GM18858 (cell line): ENCODE measurements around the gene TKT.
A peak's percentile ranks its signal among the peaks of the same experiment; 100 is the strongest.
"Not testable (repeated sequence)": the region's sequence is repeated elsewhere in the genome, so short reads cannot be mapped to it uniquely, and the experiment has no call there.

Source experiments
- ATAC-seq: cut with Tn5 transposase; IDR thresholded peaks from one replicate; pipeline ENCODE4 v1.9.1; 2021; ENCODE audit not compliant: unreplicated experiment

TKT gene

DNA sequence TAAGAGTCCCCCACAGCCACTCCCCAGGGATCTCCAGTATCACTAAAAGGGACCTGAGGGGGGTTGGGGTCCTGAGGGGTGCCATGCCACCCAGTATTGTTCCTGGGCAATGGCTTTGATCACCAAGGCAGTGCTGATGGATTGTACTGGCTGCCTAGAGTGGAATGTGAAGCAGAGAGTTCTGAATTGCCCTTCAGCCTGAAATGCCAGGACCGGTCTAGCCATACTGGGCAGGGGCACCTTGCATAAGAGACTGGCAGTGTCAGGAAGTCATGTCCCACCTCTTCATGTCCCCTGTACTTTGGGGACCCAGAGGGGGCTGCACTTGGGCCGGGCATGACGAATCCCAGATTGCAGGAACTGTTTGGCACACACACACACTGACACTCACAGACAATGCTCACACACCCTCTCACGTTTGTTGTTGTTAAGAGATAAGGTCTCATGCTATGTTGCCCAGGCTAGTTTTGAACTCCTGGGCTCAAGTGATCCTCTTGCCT is 4.5 kb upstream of the TKT start:
- ATAC-seq = no peak

DNA sequence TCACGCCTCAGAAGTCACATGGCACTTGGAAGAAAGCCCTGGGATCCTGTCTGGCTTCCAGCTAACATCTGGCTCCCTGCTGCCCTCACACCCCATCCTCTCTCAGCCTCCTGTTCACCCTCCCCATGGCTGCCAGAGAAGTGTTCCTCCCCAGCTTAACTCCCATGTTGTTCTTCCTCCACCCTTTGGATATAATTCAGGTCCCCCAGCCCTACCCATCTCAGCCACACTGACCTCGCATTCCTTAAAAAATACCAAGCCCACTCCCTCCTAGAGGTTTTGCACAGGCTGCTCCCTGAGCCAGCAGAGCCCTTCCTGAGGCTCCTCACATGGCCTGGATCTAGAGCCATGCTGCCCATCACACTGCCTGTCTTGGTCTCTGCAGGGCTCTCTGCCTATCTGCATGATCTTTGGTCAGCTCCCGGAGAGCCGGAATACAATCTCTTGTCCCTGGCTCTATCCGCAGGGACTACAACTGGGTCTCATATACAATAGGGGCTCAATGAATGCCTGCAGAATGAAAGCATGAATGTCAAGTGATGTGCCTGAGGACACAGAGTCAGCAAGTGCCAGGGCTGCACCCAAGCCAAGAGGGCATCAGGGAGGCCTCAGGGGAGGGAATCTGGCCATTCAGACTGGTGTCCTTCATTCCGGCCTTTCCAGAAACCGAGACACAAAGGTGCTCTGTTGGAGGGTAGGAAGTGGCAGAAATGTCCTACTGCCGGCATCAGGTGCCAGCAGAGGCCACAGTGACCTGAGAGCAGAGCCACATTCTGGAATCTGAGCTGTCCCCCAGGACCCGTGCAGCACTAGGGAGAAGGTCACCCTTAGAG is 3.8 kb upstream of the TKT start:
- ATAC-seq = no peak

DNA sequence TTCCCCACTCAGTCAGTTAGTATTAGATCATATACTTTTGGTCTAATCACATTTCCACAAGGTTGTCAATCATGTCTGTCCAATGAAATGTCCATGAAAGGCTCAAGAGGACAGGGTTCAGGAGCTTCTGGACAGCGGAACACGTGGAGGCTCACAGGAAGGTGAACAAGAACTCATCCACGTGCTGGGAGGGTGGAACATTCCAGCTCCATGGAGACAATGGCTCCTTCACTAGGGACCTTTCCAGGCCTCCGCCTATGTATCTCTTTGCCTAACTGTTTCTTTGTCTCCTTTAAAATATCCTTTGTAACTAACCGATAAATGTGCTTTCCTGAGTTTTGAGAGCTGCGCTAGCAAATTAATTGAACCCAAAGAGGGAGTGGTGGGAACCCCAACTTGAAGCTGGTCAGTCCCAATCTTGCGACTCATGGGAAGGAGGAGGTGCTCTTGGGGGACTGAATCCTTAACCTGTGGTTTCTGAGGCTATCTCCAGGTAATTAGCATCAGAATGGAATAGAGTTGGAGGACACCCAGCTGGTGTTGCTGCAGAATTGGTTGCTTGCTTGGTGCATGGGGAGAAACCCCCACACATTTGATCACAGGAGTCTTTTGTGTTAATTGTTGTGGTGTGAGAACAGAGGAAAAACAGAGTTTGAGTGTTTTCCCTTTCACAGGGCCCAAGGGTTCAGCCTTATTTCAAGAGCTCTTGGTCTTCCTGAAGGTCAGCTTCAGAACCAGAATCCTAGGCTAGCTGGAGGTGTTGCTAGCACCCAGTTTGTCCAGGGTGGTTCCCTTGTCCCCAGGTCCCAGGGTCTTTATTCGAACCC is 3.0 kb upstream of the TKT start:
- no peak for ATAC-seq

DNA sequence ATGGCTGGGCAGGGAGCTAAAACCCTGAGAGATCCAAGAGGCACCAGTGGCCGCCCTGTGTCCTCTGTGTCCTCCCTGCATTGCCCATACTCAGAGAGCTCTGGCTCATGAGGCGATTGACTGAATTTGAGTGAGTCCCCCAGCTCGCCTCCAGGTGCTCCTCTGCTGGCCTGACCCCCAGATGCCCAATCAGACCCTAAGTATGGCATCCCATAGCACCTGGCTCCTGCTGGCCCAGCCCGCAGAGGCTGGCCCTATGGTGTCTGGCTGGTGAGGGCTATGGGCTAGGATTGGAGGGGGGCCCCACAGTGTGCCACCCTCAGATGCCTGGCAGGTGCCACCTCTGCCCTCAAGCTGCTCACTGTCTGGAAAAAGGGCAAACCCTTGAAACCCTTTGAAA is 1.6 kb upstream of the TKT start:
- no peak for ATAC-seq

DNA sequence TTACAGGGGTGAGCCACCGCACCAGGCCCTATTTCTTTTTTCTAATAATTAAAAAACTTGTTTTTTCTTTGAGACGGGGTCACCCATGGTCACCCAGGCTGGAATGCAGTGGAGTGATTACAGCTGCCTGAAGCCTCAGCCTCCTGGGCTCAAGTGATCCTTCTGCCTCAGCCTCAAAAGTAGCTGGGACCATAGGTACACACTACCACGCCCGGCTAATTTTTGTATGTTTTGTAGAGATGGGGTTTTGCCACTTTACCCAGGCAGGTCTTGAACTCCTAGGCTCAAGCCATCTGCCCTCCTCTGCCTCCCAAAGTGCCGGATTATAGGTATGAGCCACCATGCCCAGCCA is 858 bp upstream of the TKT start:
- no peak for ATAC-seq

DNA sequence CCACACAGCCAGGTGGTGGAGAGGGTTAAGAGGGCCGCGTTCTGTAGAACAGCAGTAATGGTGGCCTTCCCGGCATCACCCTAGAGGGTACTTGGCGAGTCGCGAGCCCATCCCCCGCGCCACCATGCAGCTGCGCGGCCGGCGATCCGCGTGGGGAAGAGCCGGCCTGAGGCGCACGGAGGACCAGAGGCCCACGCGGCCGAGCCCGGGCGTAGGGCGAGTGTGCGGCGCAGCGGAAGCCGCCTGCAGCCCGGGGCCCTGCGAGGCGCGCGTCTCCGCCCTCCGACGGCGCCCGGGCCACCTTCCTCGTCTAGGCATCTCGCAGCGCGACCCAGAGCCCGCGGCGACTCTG is 423 bp downstream of the TKT start:
- ATAC-seq = peak; percentile 32

DNA sequence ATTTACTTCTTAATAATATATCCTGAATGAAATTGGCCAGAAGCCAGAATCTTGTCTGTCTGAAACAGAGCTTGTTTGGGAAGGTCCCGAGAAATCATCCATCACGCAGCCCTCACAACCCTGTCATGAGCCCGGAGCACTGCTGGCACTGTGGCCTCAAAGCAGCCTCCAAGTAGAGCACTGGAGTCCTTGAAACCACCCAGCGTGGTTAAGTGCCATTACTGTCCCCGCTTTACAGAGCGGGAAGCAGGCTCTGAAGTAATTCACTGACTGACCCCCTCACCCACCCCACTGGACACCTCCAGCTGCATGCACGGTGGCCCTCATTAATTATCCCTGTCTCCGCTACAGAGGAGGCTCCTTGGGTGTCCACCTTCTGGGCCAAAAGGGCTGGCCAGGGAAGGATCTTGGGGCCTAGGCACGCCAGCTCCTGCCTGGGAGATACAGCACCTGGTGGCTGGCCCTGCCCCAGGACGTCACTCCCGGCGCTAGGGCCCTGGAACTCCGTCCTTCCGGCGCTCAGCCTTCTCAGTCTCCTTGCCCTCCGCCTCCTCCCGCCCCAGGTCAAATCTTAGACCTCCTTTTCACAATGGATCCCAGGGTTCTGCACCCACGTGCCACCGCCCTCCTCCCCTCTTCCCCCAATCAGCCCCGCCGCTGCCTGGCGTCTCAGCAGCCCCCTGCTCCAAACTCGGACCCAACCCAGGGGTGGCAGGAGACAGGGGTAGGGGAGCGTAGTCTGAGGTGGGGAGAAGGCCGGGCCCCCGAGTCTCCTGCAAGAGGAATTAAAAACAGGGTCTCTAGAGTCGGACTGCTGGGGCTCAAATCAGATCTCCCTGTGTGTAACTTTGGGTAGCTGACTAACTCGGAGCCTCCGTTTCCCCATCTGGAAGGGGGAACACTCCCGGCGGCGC is 1.1 kb downstream of the TKT start:
- peak; percentile 30 for ATAC-seq

DNA sequence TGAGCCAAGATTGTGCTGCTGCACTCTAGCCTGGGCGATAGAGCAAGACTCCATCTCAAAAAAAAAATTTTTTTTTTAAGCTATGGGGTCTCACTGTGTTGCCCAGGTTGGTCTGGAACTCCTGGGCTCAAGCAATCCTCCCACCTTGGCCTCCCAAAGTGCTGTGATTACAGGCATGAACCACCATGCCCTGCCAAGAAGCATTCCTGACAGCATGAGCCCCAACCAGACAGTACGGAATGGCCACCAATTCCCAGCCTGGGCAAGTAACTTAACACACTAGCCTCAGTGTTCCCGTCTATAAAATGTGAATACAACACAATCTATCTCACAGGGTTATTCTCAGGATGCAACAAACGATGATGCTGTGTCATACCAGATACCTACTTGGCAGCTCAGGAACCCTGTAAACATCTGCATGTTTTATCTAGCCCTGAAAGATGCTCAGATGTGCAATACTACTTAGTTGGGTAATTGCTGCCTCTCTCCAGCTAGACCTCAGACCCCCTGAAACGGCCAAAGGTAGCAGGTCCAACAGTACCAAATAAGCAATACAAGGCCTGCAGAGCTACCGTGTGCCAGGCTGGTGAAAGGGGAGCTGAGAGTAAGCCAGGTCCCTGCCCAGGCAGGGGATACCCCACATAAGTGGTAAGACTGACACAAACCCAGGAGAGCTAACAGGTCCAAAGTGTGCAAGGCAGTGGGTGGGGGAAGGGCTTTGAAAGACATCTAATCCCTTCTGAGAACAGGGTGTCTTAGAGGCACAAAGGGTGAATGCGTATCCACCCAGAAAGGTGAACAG is 1.9 kb downstream of the TKT start:
- no peak for ATAC-seq

DNA sequence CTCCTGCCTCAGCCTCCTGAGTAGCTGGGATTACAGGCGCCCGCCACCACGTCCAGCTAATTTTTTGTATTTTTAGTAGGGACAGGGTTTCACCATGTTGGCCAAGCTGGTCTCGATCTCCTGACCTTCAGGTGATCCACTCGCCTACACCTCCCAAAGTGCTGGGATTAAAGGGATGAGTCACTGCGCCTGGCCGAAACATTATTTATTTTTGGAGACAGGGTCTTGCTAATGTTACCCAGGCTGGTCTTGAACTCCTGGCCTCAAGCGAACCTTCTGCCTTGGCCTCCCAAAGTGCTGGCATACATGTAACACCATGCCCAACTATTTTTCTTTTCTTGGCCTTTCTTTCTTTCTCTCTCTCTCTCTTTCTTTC is 2.9 kb downstream of the TKT start:
- not testable (repeated sequence) for ATAC-seq

DNA sequence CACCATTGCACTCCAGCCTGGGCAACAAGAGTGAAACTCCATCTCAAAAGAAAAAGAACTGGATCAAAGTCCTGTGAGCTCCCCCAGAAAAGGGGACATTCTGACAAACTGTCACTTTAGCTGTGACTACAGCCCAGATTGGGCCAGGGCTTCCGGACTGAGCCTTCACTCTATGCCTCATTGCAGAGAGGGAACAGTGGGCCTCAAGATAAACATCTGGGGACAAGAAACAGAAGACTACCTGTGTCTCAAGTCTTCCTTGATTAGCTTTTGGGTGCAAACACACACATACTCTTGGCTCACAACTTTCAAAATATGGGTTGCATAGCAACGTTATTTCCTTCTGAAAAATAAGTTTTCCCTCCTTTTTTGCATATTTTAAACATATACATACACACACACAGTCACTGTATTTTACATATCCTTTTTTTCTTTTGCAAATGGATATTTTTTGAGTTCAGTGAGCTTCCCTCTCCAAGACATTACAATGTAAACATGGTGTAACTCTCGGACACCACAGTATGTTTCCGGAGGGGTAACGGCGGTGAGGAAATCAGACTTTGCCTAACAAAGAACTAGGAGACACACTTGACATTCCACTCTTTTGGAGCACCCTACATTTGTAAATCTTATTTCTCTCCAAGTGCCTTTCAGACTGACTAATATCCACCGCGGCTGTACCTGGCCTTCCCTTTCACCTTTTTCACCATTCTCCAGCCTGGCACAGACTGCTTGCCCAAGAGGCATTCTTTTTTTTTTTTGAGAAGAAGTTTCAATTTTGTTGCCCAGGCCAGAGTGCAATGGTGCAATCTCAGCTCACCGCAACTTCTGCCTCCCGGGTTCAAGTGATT is 3.5 kb downstream of the TKT start:
- ATAC-seq = no peak

DNA sequence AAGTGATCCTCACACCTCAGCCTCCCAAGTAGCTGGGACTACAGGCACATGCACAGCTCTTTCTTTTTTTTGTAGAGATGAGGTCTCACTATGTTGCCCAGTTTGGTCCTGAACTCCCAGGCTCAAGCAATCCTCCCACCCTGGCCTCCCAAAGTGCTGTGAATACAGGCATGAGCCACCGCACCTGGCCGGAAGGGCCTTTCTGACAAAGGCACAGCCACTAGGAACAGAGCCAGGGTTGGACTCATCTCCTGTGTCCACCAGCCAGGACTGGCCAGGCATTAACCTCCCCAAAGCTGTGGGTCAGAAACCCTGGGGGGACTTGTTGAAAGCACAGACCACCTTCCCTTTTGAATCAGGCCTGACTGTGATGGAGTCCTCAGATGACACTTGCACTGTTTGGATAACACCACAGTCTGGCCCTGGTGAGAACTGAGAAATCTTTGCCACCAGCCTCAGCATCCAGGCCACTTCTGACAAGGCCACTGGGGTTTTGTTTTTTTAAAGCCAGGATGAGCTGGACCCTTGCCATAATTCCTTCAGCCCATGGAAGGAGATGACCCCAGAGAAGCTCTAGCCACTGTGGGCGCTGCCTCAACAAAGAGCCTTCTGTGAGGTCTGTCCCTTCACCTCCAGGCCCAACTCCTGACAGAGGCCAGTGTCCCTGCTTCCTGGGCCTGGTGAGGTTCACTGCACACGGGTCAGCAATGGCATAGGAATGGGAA is 4.8 kb downstream of the TKT start:
- ATAC-seq = no peak

DNA sequence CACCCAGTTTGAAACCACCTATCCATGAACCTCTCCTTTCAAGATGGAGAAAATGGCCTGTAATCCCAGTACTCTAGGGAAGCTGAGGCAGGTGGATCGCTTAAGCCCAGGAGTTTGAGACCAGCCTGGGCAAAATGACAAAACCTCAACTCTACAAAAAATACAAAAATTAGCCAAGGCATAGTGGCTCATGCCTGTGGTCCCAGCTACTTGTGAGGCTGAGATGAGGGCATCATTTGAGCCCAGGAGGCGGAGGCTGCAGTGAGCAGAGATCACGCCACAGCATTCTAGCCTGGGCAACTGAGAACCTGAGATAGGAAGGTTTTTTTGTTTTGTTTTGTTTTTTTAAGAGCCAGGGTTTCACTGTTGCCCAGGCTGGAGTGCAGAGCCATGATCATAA is 5.4 kb downstream of the TKT start:
- no peak for ATAC-seq

DNA sequence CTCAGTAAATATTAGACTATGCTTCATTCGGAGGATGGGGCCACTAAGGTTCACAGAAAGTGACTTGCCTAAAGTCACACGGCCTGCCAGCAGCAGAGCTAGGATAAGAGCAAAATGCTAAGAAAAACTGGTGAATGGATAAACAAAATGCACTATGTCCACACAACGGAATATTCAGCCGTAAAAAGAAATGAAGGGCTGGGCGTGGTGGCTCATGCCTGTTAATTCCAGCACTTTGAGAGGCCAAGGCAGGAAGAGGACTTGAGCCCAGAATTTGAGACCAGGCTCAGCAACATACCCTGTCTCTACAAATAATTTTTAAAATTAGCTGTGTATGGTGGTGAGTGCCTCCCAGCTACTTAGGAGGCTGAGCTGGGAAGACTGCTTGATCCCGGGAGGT is 7.7 kb downstream of the TKT start:
- no peak for ATAC-seq

DNA sequence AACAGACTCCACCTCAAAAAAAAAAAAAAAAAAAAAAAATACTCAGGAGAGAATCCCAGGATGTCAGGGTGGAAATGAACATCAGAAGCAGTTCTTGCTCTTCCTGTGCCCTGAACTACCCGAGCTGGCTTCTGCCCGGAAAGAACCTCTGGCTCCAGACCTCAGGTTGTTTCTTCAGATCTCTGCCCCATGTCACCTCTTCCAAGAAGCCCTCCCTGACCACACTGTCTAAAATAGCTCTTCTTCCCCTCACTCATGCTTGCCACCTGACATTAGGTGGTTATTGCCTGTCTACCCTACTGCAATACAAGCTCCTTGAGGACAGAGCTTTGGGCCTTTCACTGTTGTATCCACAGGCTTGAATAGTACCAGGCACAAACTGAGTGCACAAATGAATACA is 8.2 kb downstream of the TKT start:
- ATAC-seq = no peak

DNA sequence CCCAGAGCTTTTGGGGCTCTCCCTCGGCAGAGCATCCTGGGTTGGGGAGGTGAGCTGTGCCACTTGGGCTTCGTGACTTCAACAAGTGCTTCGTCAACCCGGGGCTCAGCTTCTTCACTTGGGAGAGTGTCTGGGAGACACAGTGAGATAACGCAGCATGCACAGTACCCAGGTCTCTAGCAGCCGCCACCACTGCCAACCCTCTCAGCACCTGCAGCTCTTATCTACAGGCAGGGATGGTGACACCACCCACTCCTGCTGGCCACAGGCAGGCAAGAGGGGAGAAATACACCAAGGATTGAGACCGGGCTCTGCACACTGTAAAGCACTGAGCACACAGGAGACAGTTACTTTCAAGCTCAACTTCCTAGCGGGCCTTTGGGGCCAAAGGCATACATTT is 11.6 kb downstream of the TKT start:
- ATAC-seq = no peak

DNA sequence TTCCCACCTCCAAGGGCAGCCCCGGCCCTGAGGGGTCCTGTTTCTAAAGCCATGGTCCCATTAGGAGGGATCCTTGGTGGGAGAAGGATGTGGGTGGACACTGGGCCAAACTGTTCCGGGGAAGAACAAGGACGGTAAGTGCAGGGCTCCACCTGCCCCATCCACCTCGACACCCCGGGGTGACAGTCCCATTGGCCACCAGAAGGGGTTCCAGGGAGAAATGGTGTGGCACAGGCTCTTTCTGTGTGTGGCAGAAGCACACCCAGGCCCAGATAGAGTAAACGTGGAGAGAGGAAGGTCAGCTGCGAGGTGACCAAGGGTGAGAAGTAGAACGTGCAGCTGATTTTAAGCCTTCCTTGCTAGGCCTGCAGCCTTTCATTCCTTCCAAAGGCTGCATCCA is 12.0 kb downstream of the TKT start:
- ATAC-seq = no peak

DNA sequence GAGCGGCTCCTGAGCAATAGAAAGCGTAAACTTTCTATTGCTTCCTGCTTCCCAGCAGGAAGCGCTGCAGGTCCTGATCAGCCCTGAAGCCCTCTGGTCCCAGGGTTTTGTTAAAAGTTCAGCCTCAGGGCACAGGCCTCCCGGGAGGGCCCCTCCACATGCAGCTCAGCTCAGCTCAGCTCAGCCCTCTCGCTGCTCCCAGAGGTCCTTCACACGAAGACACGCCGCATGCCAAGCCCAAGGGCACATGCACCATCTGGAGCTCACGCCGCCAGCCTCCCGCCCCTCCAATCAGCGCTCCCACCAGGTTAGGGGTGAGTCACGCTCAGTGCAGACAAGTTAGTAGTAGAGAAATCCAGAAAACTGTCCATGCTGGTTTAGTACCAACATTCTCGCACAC is 12.7 kb downstream of the TKT start:
- no peak for ATAC-seq

DNA sequence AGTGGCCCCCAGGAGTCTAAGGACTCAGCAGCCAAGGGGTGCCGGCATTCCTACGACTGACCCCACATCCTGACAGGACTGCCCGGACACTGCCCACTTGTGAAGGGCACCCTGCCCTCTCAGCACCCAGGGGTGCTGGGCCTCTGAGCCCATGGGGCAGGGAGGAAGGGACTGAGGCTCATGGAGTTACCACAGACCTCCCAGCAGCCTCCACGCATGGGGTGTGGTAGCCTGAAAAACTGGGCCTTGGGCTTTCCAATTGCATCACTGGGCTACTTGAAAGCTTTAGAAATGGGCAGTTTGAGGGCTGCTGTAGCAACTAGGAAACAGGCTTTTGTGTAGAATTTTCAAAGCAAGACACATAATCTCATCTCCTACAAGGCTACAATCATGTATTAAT is 13.2 kb downstream of the TKT start:
- ATAC-seq = no peak

DNA sequence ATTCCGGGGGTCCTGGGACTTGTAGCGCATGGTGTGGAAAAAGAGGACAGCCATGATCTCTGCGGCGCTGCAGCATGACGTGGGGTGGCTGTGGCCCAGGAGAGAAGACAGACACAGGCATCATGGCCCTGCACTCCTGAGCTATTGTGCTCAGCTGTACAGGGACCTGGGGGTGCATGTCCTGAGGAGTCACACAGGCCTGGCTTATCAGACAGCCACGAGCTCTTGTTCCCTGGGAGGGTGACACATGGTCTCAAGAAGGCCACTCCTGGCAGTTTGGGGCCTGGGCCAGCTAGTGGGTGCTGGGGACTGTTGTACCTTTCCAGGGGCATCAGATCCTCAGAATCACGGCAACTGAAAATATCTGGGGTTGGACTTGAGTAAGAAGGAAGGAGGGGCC is 13.7 kb downstream of the TKT start:
- no peak for ATAC-seq
